CD4-positive, alpha-beta T cell treated with Interferon alpha-2 for 1 hour (primary cell): Measurements from ENCODE around the gene ITGB2.
A peak's percentile ranks its signal among the peaks of the same experiment; 100 is the strongest.
"Not testable (repeated sequence)": the region's sequence is repeated elsewhere in the genome, so short reads cannot be mapped to it uniquely, and the experiment has no call there.

ENCODE experiments used
- DNase-seq, 2 donors: peaks; one replicate each; pipeline ENCODE4 v3.0.0-alpha.2; 2020 to 2022

The ITGB2 gene

DNA sequence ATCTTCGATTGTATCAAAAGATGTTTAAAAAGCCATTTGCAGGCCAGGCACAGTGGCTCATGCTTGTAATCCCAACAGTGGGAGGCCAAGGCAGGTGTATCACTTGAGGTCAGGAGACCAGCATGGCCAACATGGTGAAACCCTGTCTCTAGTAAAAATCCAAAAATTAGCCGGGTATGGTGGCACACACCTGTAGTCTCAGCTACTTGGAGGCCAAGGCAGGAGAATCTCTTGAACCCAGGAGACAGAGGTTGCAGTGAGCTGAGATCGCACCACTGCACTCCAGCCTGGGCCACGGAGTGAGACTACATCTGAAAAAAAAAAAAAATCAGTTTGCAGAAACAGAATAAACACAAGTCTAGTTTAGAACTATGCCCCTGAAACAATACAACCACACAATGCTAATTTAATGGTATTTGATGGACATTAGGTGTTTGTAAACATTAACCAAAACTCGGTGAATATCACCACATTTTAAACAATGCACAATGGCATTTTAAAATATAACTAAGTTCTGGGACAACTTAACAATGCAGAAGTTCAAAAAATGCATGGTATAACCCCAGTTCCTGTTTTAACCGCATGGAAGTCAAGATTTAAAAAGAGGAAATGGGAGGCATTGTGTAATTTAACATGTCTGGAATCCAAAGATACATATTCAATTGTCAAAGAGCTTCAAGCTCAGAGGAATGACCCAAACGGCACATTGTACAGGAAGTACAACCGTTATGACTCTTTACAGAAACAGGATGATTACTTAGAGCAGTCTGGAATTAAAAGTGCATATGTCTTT is 40.1 kb downstream of the ITGB2 start:
- peak in 1 of 2 donors; percentile 41 for DNase-seq

DNA sequence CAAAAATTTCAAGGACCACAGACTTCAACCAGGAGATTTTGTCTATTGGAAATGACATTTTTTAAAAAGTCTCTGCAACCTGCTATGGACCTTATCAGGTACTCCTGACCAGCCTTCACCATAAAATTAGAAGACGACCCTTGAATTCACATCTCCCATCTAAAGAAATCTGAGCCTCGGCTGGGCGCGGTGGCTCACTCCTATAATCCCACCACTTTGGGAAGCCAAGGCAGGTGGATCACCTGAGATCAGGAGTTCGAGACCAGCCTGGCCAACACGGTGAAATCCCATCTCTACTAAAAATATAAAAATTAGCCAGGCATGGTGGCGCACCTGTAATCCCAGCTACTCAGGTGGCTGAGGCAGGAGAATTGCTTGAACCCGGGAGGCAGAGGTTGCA is 41.5 kb downstream of the ITGB2 start:
- not testable (repeated sequence) for DNase-seq

- peak in 1 of 2 donors; percentile 37 for DNase-seq
Observed at GRCh38 chr21:44878053-44878982, 42.4 kb downstream of the ITGB2 start.

GRCh38 chr21:44876849-44877575 is 43.7 kb downstream of the ITGB2 start:
- no peak for DNase-seq

DNA sequence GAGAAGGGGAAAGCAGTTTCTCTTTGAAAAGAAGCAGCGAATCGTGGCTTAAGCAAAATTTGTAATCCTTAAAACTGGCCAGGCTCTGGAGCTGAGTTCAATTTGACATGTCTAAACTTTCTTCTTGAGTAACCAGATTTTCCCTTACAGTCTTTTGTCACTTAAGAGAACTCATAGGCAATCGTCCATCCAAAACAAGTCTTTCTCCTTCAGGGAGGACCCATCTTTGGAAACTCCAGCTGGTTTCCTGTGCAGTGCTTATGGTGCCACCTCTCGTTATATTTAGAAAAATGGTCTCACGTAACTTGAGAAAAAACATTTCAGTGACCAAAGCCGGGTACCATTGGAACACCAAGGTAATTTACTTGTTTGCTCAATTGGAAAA is 45.4 kb downstream of the ITGB2 start:
- peak in 1 of 2 donors; percentile 51 for DNase-seq

DNA sequence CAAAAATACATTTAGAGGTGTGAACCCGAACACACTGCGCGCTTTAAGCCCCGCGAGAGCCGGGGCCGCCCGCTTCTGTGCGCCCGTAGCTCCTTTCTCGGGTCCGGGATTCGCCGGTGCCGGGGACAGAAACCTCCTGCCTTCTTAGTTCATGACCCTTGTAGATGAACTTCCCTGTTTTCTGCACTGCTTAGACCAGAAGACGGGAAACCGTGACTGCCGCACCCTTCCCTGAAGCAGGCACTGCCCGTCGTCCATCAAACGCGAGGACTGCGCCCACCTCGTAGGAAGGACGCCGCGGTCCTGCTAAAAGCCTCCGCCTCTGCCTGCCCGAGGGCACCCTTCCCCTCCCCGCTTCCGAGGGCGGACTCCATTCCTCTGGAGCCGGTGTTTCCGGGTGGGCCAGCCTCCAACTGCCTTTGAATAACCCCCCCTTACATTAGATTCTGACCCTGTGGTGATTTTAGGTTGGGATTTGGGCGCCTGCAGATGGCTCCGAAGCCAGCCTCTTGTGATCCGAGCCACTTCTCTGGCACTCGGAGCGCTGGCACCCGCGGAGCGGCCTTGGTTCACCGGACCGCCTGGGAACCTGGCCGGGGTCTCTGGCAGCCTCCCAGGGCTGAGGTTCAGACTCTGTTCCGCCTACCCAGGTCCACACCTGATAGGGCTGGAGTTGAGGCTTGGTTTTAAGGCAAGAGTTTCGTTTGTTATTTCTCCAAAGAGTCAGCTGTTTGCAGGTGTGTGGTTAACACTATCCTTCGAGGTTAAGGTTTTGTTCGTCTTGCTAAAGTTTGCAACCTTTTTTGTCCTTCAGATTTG is 46.0 kb downstream of the ITGB2 start:
- peak; percentile 62 to 67 for DNase-seq

DNA sequence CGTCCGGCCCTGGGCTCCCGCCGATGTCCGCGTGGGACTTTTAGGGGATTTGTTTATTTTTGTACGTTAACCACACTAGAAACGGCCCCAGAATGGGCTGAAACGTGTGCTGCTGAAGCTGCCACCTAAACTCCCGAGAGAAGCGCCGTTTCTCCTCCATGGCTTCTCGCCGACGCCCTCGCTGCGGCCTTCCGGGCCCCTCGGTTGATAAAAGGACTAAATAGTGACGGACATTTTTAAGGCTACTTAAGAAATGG is 46.5 kb downstream of the ITGB2 start:
- no peak for DNase-seq

DNA sequence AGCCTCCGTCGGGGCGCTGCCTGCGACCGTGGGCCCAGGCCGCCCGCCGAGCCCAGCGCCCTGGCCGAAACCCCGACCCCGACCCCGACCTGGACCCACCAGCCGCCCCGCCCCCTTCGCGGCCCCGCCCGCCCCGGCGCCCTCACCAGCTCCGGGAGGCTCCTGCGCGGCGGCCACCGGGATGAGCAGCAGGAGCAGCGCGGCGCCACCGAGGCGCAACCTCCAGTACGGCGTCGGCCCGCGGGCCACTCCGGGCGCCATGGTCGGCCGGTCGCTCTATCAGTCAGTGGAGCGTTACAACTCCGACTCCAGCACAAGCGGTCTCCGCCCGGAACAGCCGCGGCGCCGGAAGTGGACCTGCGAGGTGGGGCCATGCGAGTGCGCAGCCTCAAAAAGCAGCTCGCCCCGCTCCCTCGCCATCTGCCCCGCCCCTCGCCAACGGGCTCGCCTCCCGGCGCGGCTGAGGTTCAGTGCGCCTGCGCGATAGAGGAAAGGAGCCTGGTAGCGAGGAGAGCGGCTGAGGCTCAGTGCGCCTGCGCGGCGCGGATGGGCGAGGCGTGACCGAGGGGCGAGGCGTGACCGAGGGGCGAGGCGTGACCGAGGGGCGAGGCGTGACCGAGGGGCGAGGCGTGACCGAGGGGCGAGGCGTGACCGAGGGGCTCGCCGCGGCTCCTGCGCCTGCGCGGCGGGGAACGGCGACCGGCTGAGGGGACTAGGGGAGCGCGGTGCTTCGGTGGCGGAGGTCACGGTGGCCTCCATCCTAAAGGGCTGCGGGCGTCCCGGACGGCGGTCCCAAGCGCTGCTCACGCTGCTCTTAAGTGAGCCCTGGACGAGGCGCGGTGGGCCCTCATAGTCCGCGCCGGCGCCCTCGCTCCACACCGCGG is 47.1 kb downstream of the ITGB2 start, which contains the start of gene PTTG1IP:
Gene PTTG1IP, minus strand, starts transcription at position 335 of the 884 bp plus-strand sequence. Its CDS starts 74 bp downstream, at position 261.
- peak; percentile 99 to 100 for DNase-seq

DNA sequence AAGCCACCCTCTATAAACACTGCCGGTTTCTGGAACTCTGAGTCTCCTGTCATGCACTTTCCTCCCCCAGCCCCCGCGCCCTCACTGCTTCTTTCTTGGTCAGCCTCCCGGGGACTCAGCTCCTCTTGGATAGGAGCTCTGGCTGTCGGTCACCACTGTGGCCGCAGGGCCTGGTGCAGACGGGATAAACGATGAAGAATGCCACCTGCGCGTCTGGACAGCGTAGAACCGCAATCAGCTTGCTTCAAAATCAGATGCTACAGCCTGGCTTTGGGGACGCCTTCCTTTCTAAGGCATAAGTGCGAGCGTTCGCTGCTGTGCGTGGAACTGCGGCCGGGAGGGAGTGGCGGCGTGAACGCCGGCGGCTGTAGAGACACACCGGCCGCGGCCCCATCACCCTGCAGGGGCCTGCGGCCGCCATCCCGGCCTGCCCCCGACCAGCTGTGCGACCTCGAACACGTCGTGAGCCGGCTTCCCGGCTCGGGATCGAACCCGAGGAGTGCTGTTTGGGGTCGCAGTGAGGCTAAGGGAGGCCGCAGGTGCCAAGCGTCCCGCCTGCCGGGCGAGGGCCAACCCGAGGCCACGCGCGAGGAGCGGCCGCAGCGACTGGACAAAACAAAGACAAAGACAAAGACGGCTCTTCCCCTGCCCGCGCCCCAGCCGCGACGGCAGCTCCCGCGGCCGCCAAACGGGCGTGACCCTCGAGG is 47.9 kb downstream of the ITGB2 start:
- DNase-seq = no peak

- DNase-seq = no peak
Observed at GRCh38 chr21:44872323-44872648, 48.4 kb downstream of the ITGB2 start.

DNA sequence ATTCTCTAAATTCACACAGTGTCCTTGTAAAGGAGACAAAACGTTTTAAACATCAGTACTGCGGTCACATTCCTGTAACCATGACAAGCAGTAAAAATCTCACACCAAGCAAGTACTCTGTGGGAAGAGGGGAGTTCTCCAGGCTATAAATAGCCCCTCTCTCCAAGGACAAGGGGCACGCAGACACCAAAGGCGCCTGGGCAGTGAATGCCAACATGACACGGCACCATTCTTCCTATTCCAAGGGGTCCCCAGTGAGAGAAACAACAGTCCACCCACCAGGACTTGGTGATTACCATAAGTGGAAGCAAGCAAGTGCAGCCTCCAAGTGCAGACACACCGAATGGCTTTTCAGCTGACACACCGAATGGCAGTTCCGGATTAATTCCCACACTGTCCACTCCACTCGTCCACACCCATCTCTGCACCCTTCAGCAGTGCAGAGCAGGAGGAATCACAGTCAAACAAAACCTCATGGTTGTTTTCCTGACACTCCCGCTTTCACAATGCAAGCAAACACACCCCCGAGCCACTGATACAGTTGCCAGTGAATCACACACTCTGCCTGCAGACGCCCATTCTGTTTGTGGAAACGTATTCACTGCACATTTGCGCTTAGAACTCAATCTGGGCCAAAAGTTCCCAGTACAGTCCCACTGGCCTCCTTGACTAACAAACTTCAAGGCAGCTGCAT is 49.0 kb downstream of the ITGB2 start:
- no peak for DNase-seq

- DNase-seq = no peak
Observed at GRCh38 chr21:44870748-44871495, 49.8 kb downstream of the ITGB2 start.

GRCh38 chr21:44869781-44870747 is 50.6 kb downstream of the ITGB2 start:
- DNase-seq = peak in 1 of 2 donors; percentile 38

- no peak for DNase-seq
Observed at GRCh38 chr21:44868707-44869106, 52.0 kb downstream of the ITGB2 start.

- peak; percentile 49 to 74 for DNase-seq
Observed at GRCh38 chr21:44867999-44868700, 52.5 kb downstream of the ITGB2 start.

DNA sequence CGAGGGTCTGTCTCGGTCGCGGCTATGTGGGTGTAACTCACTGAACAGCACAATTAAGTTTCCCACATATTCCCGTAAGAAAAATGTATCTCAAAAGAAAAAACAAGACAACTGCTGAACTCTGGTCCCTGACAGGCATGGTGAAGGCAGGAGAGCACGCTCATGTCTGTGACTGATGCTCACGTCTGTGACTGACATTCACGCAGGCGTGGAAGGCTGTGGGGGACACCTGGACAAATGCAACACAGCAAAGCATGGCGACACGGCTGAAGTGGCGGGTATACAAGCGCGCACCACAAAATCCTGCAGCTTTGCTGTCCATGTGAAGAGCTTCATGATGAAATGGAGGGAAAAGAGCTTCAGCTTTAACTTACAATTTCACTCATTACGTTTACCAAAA is 53.2 kb downstream of the ITGB2 start:
- DNase-seq = no peak

DNA sequence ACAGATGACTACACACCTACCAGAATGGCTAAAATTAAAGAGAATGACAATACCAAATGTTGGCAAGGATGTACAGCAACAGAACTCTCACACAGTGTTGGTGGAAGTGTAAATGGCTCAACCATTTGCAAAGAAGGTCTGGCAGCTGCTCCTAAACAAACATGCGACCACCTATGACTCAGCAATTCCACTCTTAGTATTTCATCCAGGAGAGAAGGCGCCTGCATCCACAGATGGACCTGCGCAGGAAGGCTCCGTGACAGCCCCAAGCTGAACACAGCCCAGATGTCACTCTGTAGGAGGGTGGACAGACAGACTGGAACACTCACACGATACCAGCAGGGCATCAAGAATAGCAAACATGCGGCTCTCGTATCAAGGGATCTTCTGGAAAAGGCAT is 53.9 kb downstream of the ITGB2 start:
- DNase-seq = no peak
